Measurements from ENCODE around the gene DUOX2. TPM values are rescaled to one million over a fixed set of nuclear protein-coding genes. Genes with fewer than 3 reads are reported as not detected.
"Not testable (repeated sequence)": the region's sequence is repeated elsewhere in the genome, so short reads cannot be mapped to it uniquely, and the experiment has no call there.

The DUOX2 gene
- total RNA-seq, 1 experiment from 2014 or later, result 0.21 TPM

DNA sequence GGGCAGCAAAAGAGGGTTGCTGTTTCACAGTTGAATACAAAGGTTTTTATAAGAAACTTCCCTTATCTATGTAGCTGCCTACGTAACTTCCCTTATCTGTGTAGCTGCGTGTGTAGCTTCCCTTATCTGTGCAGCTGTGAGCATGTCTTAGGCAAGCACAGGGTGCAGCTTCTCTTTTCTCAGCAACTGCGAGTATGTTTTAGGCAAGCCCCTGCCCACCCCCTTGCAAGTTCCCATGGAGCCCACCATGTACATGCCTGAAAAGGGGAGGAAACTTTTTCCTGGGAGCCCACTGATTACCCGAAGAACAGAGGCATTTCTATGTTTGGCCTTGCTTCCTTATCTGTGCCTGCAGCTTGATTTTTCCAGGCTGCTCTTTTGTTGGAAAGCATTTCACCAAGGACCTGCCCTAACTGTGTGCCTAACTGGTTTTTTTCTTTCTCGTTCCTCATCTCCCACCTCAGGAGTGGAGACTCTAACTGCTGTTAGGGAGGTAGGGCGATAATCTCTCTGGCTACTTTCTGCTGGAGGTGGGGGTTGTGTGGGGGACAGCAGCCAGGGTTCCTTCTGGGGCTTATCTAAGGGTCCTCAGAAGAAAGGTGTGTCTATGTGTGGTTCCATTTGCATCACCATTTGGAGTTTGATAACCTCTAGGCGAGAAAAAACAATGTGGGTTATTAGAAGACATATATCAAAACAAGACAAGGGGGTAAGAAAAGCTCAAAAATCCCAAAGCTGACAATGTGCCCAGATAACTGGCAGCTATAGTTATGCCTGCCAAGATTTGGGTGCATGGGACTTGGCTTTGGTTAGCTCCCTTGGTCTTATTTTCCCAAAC, 65.0 kb downstream of the DUOX2 start:
- Mint-ChIP-seq H3K4me3 (ENCODE audit: low read depth, unreplicated experiment) (no peak overlapping the region), H3K27ac (ENCODE audit: unreplicated experiment) (no peak overlapping the region), H3K27me3 (ENCODE audit: unreplicated experiment) (no peaks in the 10 kb centered on the region), H3K36me3 (ENCODE audit: insufficient read depth, unreplicated experiment) (no peaks in the 10 kb centered on the region), H3K4me1 (ENCODE audit: low read depth, unreplicated experiment) (no peaks in the 10 kb centered on the region), H3K9me3 (ENCODE audit: low read depth, unreplicated experiment) (no peaks in the 10 kb centered on the region)
- BruUV-seq (replicated peaks), result no TSS peak
- TF ChIP-seq, protein P1, sequence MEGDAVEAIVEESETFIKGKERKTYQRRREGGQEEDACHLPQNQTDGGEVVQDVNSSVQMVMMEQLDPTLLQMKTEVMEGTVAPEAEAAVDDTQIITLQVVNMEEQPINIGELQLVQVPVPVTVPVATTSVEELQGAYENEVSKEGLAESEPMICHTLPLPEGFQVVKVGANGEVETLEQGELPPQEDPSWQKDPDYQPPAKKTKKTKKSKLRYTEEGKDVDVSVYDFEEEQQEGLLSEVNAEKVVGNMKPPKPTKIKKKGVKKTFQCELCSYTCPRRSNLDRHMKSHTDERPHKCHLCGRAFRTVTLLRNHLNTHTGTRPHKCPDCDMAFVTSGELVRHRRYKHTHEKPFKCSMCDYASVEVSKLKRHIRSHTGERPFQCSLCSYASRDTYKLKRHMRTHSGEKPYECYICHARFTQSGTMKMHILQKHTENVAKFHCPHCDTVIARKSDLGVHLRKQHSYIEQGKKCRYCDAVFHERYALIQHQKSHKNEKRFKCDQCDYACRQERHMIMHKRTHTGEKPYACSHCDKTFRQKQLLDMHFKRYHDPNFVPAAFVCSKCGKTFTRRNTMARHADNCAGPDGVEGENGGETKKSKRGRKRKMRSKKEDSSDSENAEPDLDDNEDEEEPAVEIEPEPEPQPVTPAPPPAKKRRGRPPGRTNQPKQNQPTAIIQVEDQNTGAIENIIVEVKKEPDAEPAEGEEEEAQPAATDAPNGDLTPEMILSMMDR (IDR thresholded peaks at IDR 0.05; ENCODE audit: unreplicated experiment), result no peak
- CTCF ChIA-PET, result no interaction called here
- no peak for DNase-seq
- intact Hi-C loops (cut with micrococcal nuclease; ENCODE audit: unreplicated experiment), result no loop called here

DNA sequence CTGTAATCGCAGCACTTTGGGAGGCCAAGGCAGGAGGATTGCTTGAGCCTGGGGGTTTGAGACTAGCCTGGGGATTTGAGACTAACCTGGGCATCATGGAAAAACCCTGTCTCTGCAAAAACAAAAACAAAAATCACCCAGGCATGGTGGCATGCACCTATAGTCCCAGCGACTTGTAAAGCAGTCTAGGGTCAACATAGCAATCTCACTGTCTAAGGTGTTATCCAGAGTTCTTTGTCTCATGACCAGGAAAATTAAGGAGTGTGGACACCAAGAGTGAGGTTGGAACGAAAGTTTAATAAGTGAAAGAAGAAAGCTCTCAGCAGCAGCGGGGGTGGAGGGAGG, 65.6 kb downstream of the DUOX2 start:
- H3K4me3 Mint-ChIP-seq (ENCODE audit: low read depth, unreplicated experiment); intact Hi-C loops (cut with micrococcal nuclease; ENCODE audit: unreplicated experiment); H3K27ac Mint-ChIP-seq (ENCODE audit: unreplicated experiment); H3K36me3 Mint-ChIP-seq (ENCODE audit: insufficient read depth, unreplicated experiment); BruUV-seq (replicated peaks); H3K9me3 Mint-ChIP-seq (ENCODE audit: low read depth, unreplicated experiment); H3K4me1 Mint-ChIP-seq (ENCODE audit: low read depth, unreplicated experiment); H3K27me3 Mint-ChIP-seq (ENCODE audit: unreplicated experiment); CTCF ChIA-PET; DNase-seq: not testable (repeated sequence)

DNA sequence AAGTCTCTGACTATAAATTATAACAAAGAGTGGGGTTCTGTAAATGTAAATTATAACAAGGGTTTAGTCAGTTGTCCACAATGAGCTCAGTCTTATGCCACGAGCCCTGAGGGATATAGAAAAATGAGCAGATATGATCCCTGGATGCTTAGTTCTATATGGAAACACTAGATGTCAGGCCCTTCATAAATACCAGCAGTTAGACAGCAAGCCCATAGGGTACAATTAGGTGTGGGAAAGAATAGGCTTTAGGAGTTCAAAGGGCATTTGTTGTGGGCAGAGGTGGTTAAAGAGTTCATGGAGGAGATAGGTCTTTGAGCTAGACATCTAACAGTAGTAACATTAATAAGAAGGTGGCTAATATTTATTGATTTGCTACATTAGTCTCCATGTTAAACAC, 69.7 kb downstream of the DUOX2 start:
- H3K27me3 Mint-ChIP-seq (ENCODE audit: unreplicated experiment); H3K36me3 Mint-ChIP-seq (ENCODE audit: insufficient read depth, unreplicated experiment); H3K27ac Mint-ChIP-seq (ENCODE audit: unreplicated experiment); BruUV-seq (replicated peaks); intact Hi-C loops (cut with micrococcal nuclease; ENCODE audit: unreplicated experiment); CTCF ChIA-PET; DNase-seq; H3K9me3 Mint-ChIP-seq (ENCODE audit: low read depth, unreplicated experiment); H3K4me1 Mint-ChIP-seq (ENCODE audit: low read depth, unreplicated experiment); H3K4me3 Mint-ChIP-seq (ENCODE audit: low read depth, unreplicated experiment): not testable (repeated sequence)

DNA sequence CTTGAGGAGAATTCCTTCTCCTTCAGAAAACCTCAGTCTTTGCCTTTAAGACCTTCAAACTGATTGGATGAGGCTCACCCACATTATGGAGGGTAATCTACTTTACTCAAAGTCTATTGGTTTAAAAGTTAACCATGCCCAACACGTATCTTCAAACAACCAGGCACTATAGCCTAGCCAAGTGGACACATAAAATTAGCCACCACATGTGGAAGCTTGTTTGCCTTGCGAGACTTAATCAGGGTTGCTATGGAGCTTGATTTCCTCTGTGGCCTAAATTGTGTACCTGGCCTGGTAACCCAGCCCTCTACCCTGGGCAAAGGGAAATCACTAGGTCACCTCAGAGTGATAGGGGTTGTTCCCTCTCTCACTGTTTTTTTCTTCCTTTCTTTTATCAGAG, 71.1 kb downstream of the DUOX2 start:
- BruUV-seq (replicated peaks); DNase-seq; H3K36me3 Mint-ChIP-seq (ENCODE audit: insufficient read depth, unreplicated experiment); H3K27me3 Mint-ChIP-seq (ENCODE audit: unreplicated experiment); H3K4me3 Mint-ChIP-seq (ENCODE audit: low read depth, unreplicated experiment); H3K27ac Mint-ChIP-seq (ENCODE audit: unreplicated experiment); CTCF ChIA-PET; H3K4me1 Mint-ChIP-seq (ENCODE audit: low read depth, unreplicated experiment); intact Hi-C loops (cut with micrococcal nuclease; ENCODE audit: unreplicated experiment); H3K9me3 Mint-ChIP-seq (ENCODE audit: low read depth, unreplicated experiment): not testable (repeated sequence)

Other genes starting within 250 kb of the DUOX2 start
- gene TERB2, start 157.5 kb downstream of the DUOX2 start, total RNA-seq (2022), result not detected in 2 replicates
- 39.1 and 42.1 TPM in 2 replicates for gene SORD, start 91.0 kb downstream of the DUOX2 start, total RNA-seq (2022)
- 0.34 TPM in 1 of 2 replicates, not detected in the other for gene DUOXA2, start 154 bp upstream of the DUOX2 start, total RNA-seq (2022)
- not detected in 2 replicates for gene DUOXA1, start 15.7 kb upstream of the DUOX2 start, total RNA-seq (2022)
- 1.2 and 1.4 TPM in 2 replicates for gene DUOX1, start 15.8 kb upstream of the DUOX2 start, total RNA-seq (2022)
- gene SHF, start 73.8 kb upstream of the DUOX2 start, total RNA-seq (2022), result 6.0 and 7.3 TPM in 2 replicates
- gene SLC28A2, start 138.1 kb upstream of the DUOX2 start, total RNA-seq (2022), result not detected in 2 replicates